GM21381 (cell line): ENCODE data around the gene BCL2L13.
"Not testable (repeated sequence)": the region's sequence is repeated elsewhere in the genome, so short reads cannot be mapped to it uniquely, and the experiment has no call there.

Source experiments
- ATAC-seq: cut with Tn5 transposase; IDR thresholded peaks from one replicate; pipeline ENCODE4 v1.9.1; 2021; ENCODE audit warnings: mild to moderate bottlenecking, moderate library complexity; ENCODE audit not compliant: unreplicated experiment

BCL2L13 gene

GRCh38 chr22:17753401-17753989 lies 114.9 kb downstream of the BCL2L13 start:
- no peak for ATAC-seq

- no peak for ATAC-seq
Observed at GRCh38 chr22:17754233-17754925, 115.8 kb downstream of the BCL2L13 start.

GRCh38 chr22:17761138-17761488 lies 122.6 kb downstream of the BCL2L13 start:
- ATAC-seq, result no peak

GRCh38 chr22:17763442-17763841 lies 124.9 kb downstream of the BCL2L13 start:
- ATAC-seq, result not testable (repeated sequence)

GRCh38 chr22:17764036-17764435 lies 125.5 kb downstream of the BCL2L13 start:
- no peak for ATAC-seq

- ATAC-seq, result not testable (repeated sequence)
Observed at GRCh38 chr22:17764852-17765251, 126.3 kb downstream of the BCL2L13 start.

- ATAC-seq, result peak; percentile 63
Observed at GRCh38 chr22:17767233-17768065, 128.9 kb downstream of the BCL2L13 start.

GRCh38 chr22:17769013-17769715 lies 130.6 kb downstream of the BCL2L13 start:
- no peak for ATAC-seq

GRCh38 chr22:17769716-17770082 lies 131.1 kb downstream of the BCL2L13 start:
- ATAC-seq, result no peak

GRCh38 chr22:17770180-17771077 lies 131.9 kb downstream of the BCL2L13 start:
- ATAC-seq, result no peak

GRCh38 chr22:17772249-17772957 lies 133.8 kb downstream of the BCL2L13 start:
- no peak for ATAC-seq

GRCh38 chr22:17772958-17773605 lies 134.5 kb downstream of the BCL2L13 start:
- no peak for ATAC-seq

- peak; percentile 35 for ATAC-seq
Observed at GRCh38 chr22:17773606-17774205, 135.1 kb downstream of the BCL2L13 start.

- peak; percentile 20 for ATAC-seq
Observed at GRCh38 chr22:17774206-17774925, 135.8 kb downstream of the BCL2L13 start, which contains the start of gene BID. Gene BID (minus strand): TSS chr22:17774469. CDS start chr22:17750116, 24,353 bp downstream.

- ATAC-seq, result no peak
Observed at GRCh38 chr22:17774926-17775685, 136.5 kb downstream of the BCL2L13 start.

GRCh38 chr22:17775781-17776465 lies 137.4 kb downstream of the BCL2L13 start:
- no peak for ATAC-seq
